ENCODE data around the gene KRT72. TPM values are rescaled to one million over a fixed set of nuclear protein-coding genes. Genes with fewer than 3 reads are reported as not detected.

Gene KRT72
- total and polyA plus RNA-seq, 2 donors (not counting 3 experiments of a cell fraction or from before 2014, with no cell fraction given), result not detected

DNA sequence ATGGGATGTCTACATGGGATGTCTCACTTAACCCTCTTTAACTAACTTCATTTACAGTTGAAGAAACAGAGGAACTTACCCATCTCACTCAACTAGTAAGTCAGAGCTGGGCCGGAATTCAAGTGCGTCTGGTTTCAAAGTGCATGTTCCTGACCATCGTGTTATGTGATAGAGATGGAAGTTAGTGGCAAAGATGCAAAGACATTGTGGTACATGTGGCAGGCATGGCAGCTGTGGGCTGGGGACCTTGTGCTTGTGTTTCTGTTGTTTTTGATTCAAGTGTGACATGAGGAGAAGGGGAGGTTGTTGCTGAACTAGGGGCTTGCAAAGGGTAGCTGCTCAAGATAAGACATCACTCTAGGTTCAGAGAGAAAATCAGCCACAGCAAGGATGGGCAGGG, 25.3 kb downstream of the KRT72 start:
- no peaks in the 10 kb centered on the region for H3K9me1 ChIP-seq (replicated peaks; ENCODE audit: control insufficient read depth, extremely low read depth, insufficient read depth, low read length)
- H3K9me3 ChIP-seq (replicated peaks; ENCODE audit: control insufficient read depth, insufficient read depth, low read length), result no peaks in the 10 kb centered on the region
- TF ChIP-seq, protein P1, sequence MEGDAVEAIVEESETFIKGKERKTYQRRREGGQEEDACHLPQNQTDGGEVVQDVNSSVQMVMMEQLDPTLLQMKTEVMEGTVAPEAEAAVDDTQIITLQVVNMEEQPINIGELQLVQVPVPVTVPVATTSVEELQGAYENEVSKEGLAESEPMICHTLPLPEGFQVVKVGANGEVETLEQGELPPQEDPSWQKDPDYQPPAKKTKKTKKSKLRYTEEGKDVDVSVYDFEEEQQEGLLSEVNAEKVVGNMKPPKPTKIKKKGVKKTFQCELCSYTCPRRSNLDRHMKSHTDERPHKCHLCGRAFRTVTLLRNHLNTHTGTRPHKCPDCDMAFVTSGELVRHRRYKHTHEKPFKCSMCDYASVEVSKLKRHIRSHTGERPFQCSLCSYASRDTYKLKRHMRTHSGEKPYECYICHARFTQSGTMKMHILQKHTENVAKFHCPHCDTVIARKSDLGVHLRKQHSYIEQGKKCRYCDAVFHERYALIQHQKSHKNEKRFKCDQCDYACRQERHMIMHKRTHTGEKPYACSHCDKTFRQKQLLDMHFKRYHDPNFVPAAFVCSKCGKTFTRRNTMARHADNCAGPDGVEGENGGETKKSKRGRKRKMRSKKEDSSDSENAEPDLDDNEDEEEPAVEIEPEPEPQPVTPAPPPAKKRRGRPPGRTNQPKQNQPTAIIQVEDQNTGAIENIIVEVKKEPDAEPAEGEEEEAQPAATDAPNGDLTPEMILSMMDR (IDR thresholded peaks at IDR 0.05; ENCODE audit: extremely low read depth in 1 of 2, insufficient read depth in 1 of 2, low read depth in 1 of 2, low read length in 2 of 2), result no peak
- TF ChIP-seq POLR2AphosphoS5 (IDR thresholded peaks at IDR 0.05; ENCODE audit: insufficient read depth, low read depth, low read length) (no peak), POLR2A (IDR thresholded peaks at IDR 0.05; ENCODE audit: low read depth, low read length) (no peak), MYC (IDR thresholded peaks at IDR 0.05; ENCODE audit: low read depth, low read length) (no peak), EZH2 (IDR thresholded peaks at IDR 0.05; ENCODE audit: borderline replicate concordance, low read depth, low read length, severe bottlenecking) (no peak), FOS (IDR thresholded peaks at IDR 0.05; ENCODE audit: borderline replicate concordance, insufficient read depth, low read length) (no peak), JUN (IDR thresholded peaks at IDR 0.05; ENCODE audit: borderline replicate concordance, insufficient read depth, insufficient read length, low read depth) (no peak), GATA2 (IDR thresholded peaks at IDR 0.05; ENCODE audit: insufficient read depth, insufficient read length, low read depth, low read length) (no peak)
- TF ChIP-seq, protein P2, sequence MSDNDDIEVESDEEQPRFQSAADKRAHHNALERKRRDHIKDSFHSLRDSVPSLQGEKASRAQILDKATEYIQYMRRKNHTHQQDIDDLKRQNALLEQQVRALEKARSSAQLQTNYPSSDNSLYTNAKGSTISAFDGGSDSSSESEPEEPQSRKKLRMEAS (IDR thresholded peaks at IDR 0.05; ENCODE audit: insufficient read depth, insufficient read length), result no peak
- BruUV-seq (replicated peaks), result no TSS peak
- peaks cover 0 to 2% of the 10 kb centered on the region in 2 experiments for H3K27me3 ChIP-seq (ENCODE audit: control insufficient read depth in 2 of 2, insufficient read depth in 2 of 2, low read length in 2 of 2)
- no peak for DNase-seq (ENCODE audit: low read depth, low spot score)
- H2AFZ ChIP-seq (ENCODE audit: low read depth, low read length), result no peak overlapping the region
- dilution Hi-C loops (cut with MboI; ENCODE audit: extremely low pct_ligation_motif_present, low sequenced_read_pairs), result no loop called here
- H3K27ac ChIP-seq (ENCODE audit: insufficient read depth, low read depth, low read length), result no peak overlapping the region
- CTCF ChIA-PET, result interaction anchor here (0.9 kb wide), 1 partner anchor 304 kb away, joined by 4 read pairs; no protein-coding TSS in a partner anchor
- H3K4me1 ChIP-seq (ENCODE audit: control insufficient read depth, extremely low read depth, insufficient read depth, low read length), result no peaks in the 10 kb centered on the region
- H3K79me2 ChIP-seq (ENCODE audit: control insufficient read depth, insufficient read depth, low read length), result no peaks in the 10 kb centered on the region
- H3K9ac ChIP-seq (replicated peaks; ENCODE audit: extremely low read depth, insufficient read depth, low read length), result no peak overlapping the region
- POLR2A ChIA-PET, result no interaction called here
- no peak overlapping the region for H3K4me3 ChIP-seq (replicated peaks in 1 of 3; ENCODE audit: insufficient read depth in 1 of 3, low read depth in 1 of 3, low read length in 3 of 3)
- intact Hi-C loops (cut with micrococcal nuclease), result no loop called here
- FAIRE-seq, result no peak
- H3K4me2 ChIP-seq (ENCODE audit: insufficient read depth, low read length), result no peak overlapping the region
- no peaks in the 10 kb centered on the region for H3K36me3 ChIP-seq (ENCODE audit: control insufficient read depth in 2 of 2, extremely low read depth in 1 of 2, insufficient read depth in 2 of 2, low read length in 2 of 2)
- H4K20me1 ChIP-seq (replicated peaks; ENCODE audit: control insufficient read depth, extremely low read depth, insufficient read depth, low read length), result no peaks in the 10 kb centered on the region
